HCT116 (cell line): ENCODE data around the gene CPLX3. TPM values are rescaled to one million over a fixed set of nuclear protein-coding genes. Genes with fewer than 3 reads are reported as not detected.

ENCODE experiments used
- ATAC-seq: fragments of 200-7000 bp; cut with Tn5 transposase; 2 replicates; pipeline ENCODE4 v1.9.1; 2020; ENCODE audit warnings: mild to moderate bottlenecking, moderate library complexity
- BruUV-seq: library from RNA; stranded (reverse); fragments of 400-500 nt; replicated peaks from 2 replicates; lab custom pipeline; 2021; lab: Mats Ljungman, UMichigan
- CTCF ChIA-PET: fragments of 300-600 bp; sonication (Branson Sonifier 250); formaldehyde crosslinking; loops from one replicate; lab custom pipeline; 2021; ENCODE audit warnings: antibody characterized with exemption; lab: Charles Lee
- POLR2A ChIA-PET: fragments of 300-600, 350-600 bp; sonication (Branson Sonifier 250); formaldehyde crosslinking; loops from one replicate; lab custom pipeline; 2021; ENCODE audit warnings: antibody characterized with exemption; lab: Charles Lee
- RAD21 ChIA-PET, 2 experiments: fragments of 300-600 bp; sonication (Branson Sonifier 250); formaldehyde crosslinking; loops; one replicate each; lab custom pipeline; 2023; ENCODE audit warnings: low total read pairs in 2 of 2; ENCODE audit not compliant: uncharacterized antibody in 2 of 2, unreplicated experiment in 2 of 2, low non-redundant PET in 1 of 2; lab: Charles Lee
- DNase-seq: peaks from one replicate; pipeline ENCODE4 v3.0.0-alpha.2; 2010; ENCODE audit warnings: low read depth, low spot score
- H2AFZ ChIP-seq: fragments of 200-600 bp; shearing (Covaris generic), sonication (generic); 2 replicates; pipeline ENCODE4 v1.6.1; 2017; ENCODE audit warnings: low read depth, mixed run types, mixed read lengths, antibody characterized with exemption, low read length; ENCODE audit not compliant: poor library complexity, severe bottlenecking
- H3K27ac ChIP-seq: 2 replicates; pipeline ENCODE4 v1.5.1; 2012; ENCODE audit warnings: low read depth, low read length
- H3K27me3 ChIP-seq: fragments of 200-600 bp; sonication (generic); 2 replicates; pipeline ENCODE4 v1.6.1; 2016; ENCODE audit warnings: mixed run types, low read length, mixed read lengths; ENCODE audit not compliant: insufficient read depth
- H3K36me3 ChIP-seq, 2 experiments: fragments of 200-500 bp in 1 of 2; fragments of 200-600 bp in 1 of 2; sonication (Bioruptor generic) in 1 of 2; sonication (generic) in 1 of 2; 2 replicates each; pipeline versions ENCODE4 v1.5.1 to v1.6.1; 2014 to 2016; ENCODE audit warnings: low read length in 2 of 2, inconsistent platforms in 1 of 2, mixed read lengths in 1 of 2, mixed run types in 1 of 2; ENCODE audit not compliant: insufficient read depth in 2 of 2, control insufficient read depth in 1 of 2
- H3K4me1 ChIP-seq, 2 experiments: fragments of 200-600 bp in 1 of 2; sonication (generic) in 1 of 2; 2 replicates each; pipeline versions ENCODE4 v1.5.1 to v1.6.1; 2012 to 2017; ENCODE audit warnings: low read length in 2 of 2, inconsistent platforms in 1 of 2, mild to moderate bottlenecking in 1 of 2, mixed read lengths in 1 of 2, mixed run types in 1 of 2, moderate library complexity in 1 of 2; ENCODE audit not compliant: insufficient read depth in 2 of 2, control insufficient read depth in 1 of 2
- H3K4me2 ChIP-seq: fragments of 200-600 bp; sonication (generic); 2 replicates; pipeline ENCODE4 v1.6.1; 2017; ENCODE audit warnings: mixed run types, low read length, mixed read lengths
- H3K4me3 ChIP-seq, 2 experiments: fragments of 200-600 bp in 1 of 2; sonication (generic) in 1 of 2; replicated peaks in 1 of 2; 2 replicates each; pipeline ENCODE4 v1.5.1; 2011 to 2016; ENCODE audit warnings: low read length in 2 of 2, control low read depth in 1 of 2, low read depth in 1 of 2, mild to moderate bottlenecking in 1 of 2, mixed read lengths in 1 of 2, mixed run types in 1 of 2
- H3K79me2 ChIP-seq: fragments of 200-600 bp; sonication (generic); 2 replicates; pipeline ENCODE4 v1.6.1; 2017; ENCODE audit warnings: mild to moderate bottlenecking, mixed run types, low read length, moderate library complexity, mixed read lengths; ENCODE audit not compliant: insufficient read depth
- H3K9ac ChIP-seq: fragments of 200-600 bp; sonication (generic); 2 replicates; pipeline ENCODE4 v1.6.1; 2016; ENCODE audit warnings: low read length, mixed read lengths
- H3K9me2 ChIP-seq: fragments of 200-600 bp; sonication (generic), shearing (Covaris generic); 2 replicates; pipeline ENCODE4 v1.6.1; 2017; ENCODE audit warnings: mixed run types, mild to moderate bottlenecking, moderate library complexity; ENCODE audit not compliant: insufficient read depth
- H3K9me3 ChIP-seq, 2 experiments: fragments of 200-500 bp in 1 of 2; fragments of 200-600 bp in 1 of 2; sonication (Bioruptor generic) in 1 of 2; sonication (generic) in 1 of 2; 2 replicates each; pipeline ENCODE4 v1.6.1; 2014 to 2017; ENCODE audit warnings: low read length in 2 of 2, mixed read lengths in 2 of 2, inconsistent platforms in 1 of 2, low read depth in 1 of 2, mild to moderate bottlenecking in 1 of 2, mixed run types in 1 of 2, moderate library complexity in 1 of 2; ENCODE audit not compliant: control insufficient read depth in 1 of 2, insufficient read depth in 1 of 2
- H4K20me1 ChIP-seq: fragments of 200-600 bp; sonication (generic), shearing (Covaris generic); 2 replicates; pipeline ENCODE4 v1.6.1; 2017; ENCODE audit warnings: mixed run types, mild to moderate bottlenecking, moderate library complexity; ENCODE audit not compliant: insufficient read depth
- ATF3 ChIP-seq: IDR thresholded peaks from 2 replicates; pipeline ENCODE4 v1.6.1; 2012
- CBX3 ChIP-seq: IDR thresholded peaks from 2 replicates; pipeline ENCODE4 v1.6.1; 2012; ENCODE audit warnings: low read depth
- CEBPB ChIP-seq: IDR thresholded peaks from 2 replicates; pipeline ENCODE4 v1.6.1; 2012; ENCODE audit warnings: low read depth
- CTCF ChIP-seq, 3 experiments: fragments of 200-600 bp in 1 of 3; sonication (generic) in 1 of 3; IDR thresholded peaks in 2 of 3; conservative IDR thresholded peaks in 1 of 3; 2 replicates each; pipeline ENCODE4 v1.5.1; 2012 to 2017; ENCODE audit warnings: low read depth in 2 of 3, low read length in 2 of 3, antibody characterized with exemption in 1 of 3, borderline replicate concordance in 1 of 3, control low read depth in 1 of 3, mild to moderate bottlenecking in 1 of 3, mixed read lengths in 1 of 3, mixed run types in 1 of 3, moderate library complexity in 1 of 3; ENCODE audit not compliant: insufficient read depth in 1 of 3
- EGR1 ChIP-seq: IDR thresholded peaks from 2 replicates; pipeline ENCODE4 v1.6.1; 2012; ENCODE audit warnings: low read depth
- ELF1 ChIP-seq: IDR thresholded peaks from 2 replicates; pipeline ENCODE4 v1.6.1; 2012; ENCODE audit warnings: low read depth, borderline replicate concordance
- FOSL1 ChIP-seq: IDR thresholded peaks from 2 replicates; pipeline ENCODE4 v1.6.1; 2012; ENCODE audit warnings: low read depth
- JUND ChIP-seq: IDR thresholded peaks from 2 replicates; pipeline ENCODE4 v1.6.1; 2012
- MAX ChIP-seq: IDR thresholded peaks from 2 replicates; pipeline ENCODE4 v1.6.1; 2012
- POLR2AphosphoS5 ChIP-seq: IDR thresholded peaks from 2 replicates; pipeline ENCODE4 v1.6.1; 2011; ENCODE audit warnings: mild to moderate bottlenecking, low read depth, low read length, moderate library complexity
- REST ChIP-seq: IDR thresholded peaks from 2 replicates; pipeline ENCODE4 v1.6.1; 2012; ENCODE audit warnings: low read depth
- SIN3A ChIP-seq: IDR thresholded peaks from 2 replicates; pipeline ENCODE4 v1.6.1; 2012; ENCODE audit warnings: low read depth
- SP1 ChIP-seq: IDR thresholded peaks from 2 replicates; pipeline ENCODE4 v1.6.1; 2012; ENCODE audit warnings: low read depth
- SRF ChIP-seq: IDR thresholded peaks from 2 replicates; pipeline ENCODE4 v1.6.1; 2012; ENCODE audit warnings: low read depth
- YY1 ChIP-seq: IDR thresholded peaks from 2 replicates; pipeline ENCODE4 v1.6.1; 2011; ENCODE audit warnings: low read length, low read depth, moderate library complexity, mild to moderate bottlenecking; ENCODE audit not compliant: insufficient replicate concordance; ENCODE audit errors: extremely low read depth
- ZBTB33 ChIP-seq: IDR thresholded peaks from 2 replicates; pipeline ENCODE4 v1.6.1; 2011; ENCODE audit warnings: mild to moderate bottlenecking, low read length, moderate library complexity; ENCODE audit not compliant: insufficient replicate concordance; ENCODE audit errors: extremely low read depth
- ZFX ChIP-seq: fragments of 450-650 bp; IDR thresholded peaks from 2 replicates; pipeline ENCODE4 v1.6.1; 2017
- intact Hi-C: fragments of 100-400 bp; cut with micrococcal nuclease; formaldehyde crosslinking; loops from 2 replicates; pipeline ENCODE4 v1.10.0; 2022
- total RNA-seq: library from RNA; stranded (reverse); gene quantifications from one replicate; pipeline ENCODE4 v1.2.1, GENCODE V29; 2021; ENCODE audit not compliant: unreplicated experiment

The CPLX3 gene
- total RNA-seq, 1 experiment from 2014 or later = not detected

- Histone ChIP-seq H2AFZ (no peak overlapping the region), H3K79me2 (peaks cover 90% of the 10 kb centered on the region), H3K4me2 (no peak overlapping the region), H3K9me2 (no peaks in the 10 kb centered on the region), H3K27me3 (no peaks in the 10 kb centered on the region), H4K20me1 (peaks cover 7% of the 10 kb centered on the region; the same call in 1 of the 2 replicates), H3K4me1 (peaks cover 20 to 43% of the 10 kb centered on the region in 2 experiments), H3K4me3 (no peak overlapping the region), H3K9ac (no peak overlapping the region), H3K9me3 (no peaks in the 10 kb centered on the region), H3K27ac (no peak overlapping the region), H3K36me3 (peaks cover 0 to 5% of the 10 kb centered on the region in 2 experiments; a peak in 3 of 4 replicates)
- intact Hi-C loops = loop anchor here (10.0 kb wide), 1 partner anchor 418 kb away; the partner anchor contains the start of gene C15orf39
- DNase-seq (no peak), ATAC-seq (no peak)
- TF ChIP-seq JUND (no peak), SIN3A (no peak), FOSL1 (no peak), MAX (no peak), REST (no peak), CEBPB (no peak), ZBTB33 (no peak), ELF1 (no peak), POLR2AphosphoS5 (no peak), ZFX (no peak), CTCF (IDR thresholded peaks at IDR 0.05 in 2 of 3, conservative IDR thresholded peaks at IDR 0.05 in 1 of 3; ENCODE audit: borderline replicate concordance in 1 of 3, insufficient read depth in 1 of 3, low read depth in 2 of 3, low read length in 2 of 3) (no peak), CBX3 (no peak), SP1 (no peak), ATF3 (no peak), YY1 (no peak), SRF (no peak), EGR1 (no peak)
- POLR2A ChIA-PET = no interaction called here
- CTCF ChIA-PET = interaction anchor here (1.4 to 2.7 kb wide), 4 partner anchors 8 to 18 kb away, joined by 3 to 12 read pairs (median 6); no protein-coding TSS in a partner anchor
- BruUV-seq = no TSS peak
- RAD21 ChIA-PET = no interaction called here
Observed at GRCh38 chr15:74786551-74787165, 39.8 kb upstream of the CPLX3 start.
